NOMO-1 treated with dmso at 0.1 percent for 144 hours (cell line): ENCODE measurements around the gene PARD3B.

ENCODE experiments used
- DNase-seq: peaks from one replicate; lab custom pipeline; 2025; ENCODE audit not compliant: unreplicated experiment; lab: John Stamatoyannopoulos, UW

The PARD3B gene

DNA sequence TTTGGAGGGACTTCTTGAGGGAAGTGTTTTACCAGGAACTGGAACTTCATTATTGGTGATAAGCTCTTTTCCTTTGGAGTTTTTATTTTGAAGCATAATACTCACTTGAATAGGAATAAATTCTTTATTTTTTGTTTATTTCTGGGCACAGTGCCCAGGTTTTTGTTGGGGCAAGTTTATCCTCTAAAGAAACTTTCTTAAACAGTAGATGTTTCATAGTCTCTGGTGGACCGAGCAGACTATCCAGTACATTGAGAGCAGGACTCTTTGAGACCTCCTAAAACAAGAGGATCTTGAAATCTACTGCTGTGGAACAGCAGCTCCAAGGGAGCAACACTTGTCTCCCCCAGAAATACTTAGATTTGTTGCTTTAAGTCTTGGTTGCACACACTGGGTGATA lies 109.4 kb downstream of the PARD3B start:
- DNase-seq = no peak

DNA sequence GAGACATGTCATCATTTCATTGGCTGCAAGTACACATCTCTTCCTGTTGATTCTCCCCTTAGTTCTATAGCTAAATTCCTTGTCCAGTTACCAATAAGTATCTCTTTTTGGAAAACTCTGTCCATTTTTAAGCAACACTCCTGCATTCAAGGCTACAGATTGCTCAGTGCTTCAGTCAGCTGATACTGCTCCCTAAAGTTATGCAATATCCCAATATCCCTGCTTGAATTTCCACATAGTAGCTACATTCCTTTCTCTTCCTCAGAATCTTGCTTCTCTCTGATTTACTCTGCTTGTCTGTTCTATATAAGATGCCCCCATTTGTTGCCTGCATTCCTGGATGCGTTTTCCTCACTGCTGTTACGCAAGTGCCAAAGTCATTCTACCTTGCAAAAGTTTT lies 109.8 kb downstream of the PARD3B start:
- no peak for DNase-seq

DNA sequence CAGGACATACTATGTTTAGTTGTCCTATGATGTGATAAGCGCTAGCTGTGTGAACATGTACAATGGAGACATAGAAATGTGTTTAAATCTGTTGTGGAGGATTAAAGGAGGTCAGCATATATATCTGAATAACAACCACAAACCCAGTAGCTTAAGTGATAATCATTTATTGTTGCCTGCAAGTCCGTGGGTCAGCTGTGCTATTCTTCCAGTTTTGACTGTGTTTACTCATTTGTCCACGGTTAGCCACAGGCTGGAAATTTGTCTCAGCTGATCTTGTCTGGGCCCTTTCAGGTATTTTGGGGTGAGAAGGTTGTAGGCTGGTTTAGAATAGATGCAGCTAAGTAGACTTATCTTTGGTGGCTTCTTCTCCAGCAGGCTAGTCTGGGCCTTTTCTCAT lies 110.4 kb downstream of the PARD3B start:
- DNase-seq = no peak

DNA sequence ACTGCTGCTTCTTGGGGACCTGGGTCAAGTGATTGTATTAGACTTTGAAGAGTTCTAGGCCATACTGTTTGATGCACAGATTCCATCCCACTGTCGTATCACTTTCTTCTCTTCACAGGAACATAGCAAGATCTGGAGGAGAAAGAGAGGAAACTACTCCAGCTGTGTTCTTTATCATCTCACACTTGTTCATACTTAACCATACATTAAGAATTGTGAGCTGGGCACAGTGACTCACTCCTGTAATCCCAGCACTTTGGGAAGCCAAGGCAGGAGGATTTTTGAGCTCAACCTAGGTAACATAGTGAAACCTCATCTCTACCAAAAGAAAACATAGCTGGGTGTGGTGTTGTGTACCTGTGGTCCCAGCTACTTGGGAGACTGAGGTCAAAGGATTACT lies 111.7 kb downstream of the PARD3B start:
- no peak for DNase-seq

GRCh38 chr2:204662956-204663355 lies 117.7 kb downstream of the PARD3B start:
- no peak for DNase-seq

DNA sequence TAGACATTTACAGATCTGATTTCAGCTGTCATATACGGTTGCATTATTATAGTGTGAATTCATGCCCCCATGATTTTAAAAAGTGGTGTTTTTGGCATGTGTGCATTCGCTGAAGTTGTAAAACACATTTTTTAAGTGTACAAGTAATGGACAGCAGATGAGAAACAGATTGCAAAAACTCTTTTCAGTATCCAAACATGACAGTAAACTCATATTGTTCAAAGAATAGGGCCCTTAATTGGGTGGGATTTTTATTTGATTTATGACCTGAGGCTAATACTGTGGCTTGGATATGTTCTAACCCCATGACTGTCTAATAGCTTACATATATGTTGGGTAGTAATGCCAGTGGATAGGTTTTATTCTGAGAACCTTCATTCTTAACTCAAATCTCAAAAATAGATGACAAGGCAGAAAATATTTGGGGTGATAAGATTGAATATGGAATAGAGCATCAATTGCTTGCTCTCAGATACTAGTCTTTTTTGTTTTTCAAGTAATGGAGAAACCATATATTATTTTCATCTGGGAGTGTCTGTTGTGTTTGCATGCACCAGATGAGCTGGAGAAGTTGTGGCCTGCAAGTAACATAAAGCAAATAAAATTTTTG lies 118.6 kb downstream of the PARD3B start:
- DNase-seq = no peak

DNA sequence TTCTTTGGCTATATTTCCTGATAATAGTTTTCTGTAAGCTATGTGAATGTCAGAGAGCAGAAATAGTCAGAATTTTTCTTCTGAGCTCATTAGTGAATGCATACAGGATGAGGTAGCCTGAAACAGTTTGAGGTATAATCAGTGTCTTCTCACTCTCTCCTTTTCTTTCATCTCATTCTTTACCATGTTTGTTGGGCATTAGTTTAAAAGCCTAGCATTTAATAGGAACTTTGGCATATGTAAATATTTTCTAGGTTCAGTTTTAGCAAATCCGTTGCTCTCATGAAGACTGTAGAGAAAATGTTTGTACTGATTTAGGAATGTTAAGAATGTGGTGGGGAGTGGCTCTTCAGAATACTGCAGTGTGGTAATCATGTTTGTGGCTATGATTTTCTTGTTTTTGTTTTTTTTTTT lies 119.4 kb downstream of the PARD3B start:
- no peak for DNase-seq

DNA sequence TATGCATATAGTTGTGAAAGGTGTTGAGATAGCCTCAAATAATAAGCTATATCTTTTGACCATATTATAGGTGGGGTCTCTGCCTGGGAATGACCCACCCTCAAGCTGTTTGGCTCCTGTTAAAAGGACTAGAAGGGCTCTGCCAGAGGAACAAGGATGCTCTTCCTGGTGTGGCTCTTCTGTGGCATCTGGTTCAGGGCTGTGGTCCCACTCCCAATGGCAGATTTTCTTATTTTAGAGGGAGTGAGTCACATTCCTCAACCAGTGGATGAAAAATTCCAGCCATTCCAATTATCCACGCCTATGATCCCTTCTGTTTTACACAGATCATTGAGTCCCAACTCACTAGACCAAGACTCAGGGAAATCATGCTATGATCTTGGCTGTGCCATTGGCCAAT lies 119.9 kb downstream of the PARD3B start:
- DNase-seq = no peak

DNA sequence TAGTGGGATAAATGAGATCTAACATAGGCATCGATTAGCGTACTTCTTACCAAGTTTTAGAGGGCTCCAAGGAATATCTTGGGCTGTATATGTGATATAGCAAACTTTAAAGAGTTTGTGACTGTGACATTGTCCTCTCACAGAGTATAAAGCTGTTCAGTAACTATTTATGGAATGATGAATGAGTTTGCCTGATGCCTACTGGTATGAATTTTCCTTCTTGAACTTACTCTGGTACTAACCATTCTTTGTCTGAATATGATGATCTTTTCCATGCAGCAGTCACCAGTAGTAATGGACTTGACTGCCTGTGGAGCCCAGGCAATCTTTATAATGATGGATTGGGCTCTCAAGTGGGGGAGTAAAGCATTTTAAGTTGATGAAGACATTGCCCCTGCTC lies 120.5 kb downstream of the PARD3B start:
- no peak for DNase-seq

- no peak for DNase-seq
Measured at GRCh38 chr2:204667990-204668389, 122.7 kb downstream of the PARD3B start.

- DNase-seq = no peak
Measured at GRCh38 chr2:204669382-204669781, 124.1 kb downstream of the PARD3B start.

DNA sequence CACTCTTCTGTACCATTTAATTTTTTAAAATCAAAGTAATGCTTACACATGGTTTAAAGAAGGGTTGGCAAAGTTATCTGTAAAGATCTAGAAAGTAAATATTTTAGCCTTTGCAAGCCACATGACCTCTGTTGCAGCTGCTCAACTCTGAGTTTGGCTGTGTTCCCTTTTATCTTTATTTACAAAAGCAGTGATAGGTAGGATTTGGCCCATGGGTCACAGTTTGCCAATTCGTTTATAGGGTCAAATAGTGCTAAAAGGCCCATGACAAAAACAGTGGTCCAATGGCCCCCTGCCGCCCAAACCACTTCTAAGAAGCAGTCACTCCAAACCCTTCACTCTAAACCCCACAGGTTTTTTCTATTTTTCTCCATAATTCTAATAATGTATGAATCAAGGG lies 124.8 kb downstream of the PARD3B start:
- DNase-seq = no peak

DNA sequence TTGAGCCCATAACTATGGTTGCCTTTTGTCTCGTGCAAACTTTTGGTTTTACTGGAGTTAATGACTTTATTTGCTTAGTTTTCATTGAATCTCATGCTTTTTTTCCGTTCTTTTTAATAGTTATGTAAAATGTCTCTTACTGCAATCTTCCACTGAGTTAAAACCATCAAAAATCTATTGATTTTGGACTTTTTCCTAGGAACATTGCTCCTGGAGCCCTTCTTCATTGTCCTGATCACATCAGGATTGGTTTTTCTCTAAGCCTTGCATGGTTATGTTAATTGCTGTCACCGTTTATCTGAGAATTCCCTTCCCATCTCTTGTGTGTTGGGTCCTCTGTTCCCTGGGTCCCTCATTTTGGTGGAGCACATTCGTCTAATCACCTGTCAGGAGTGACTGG lies 125.5 kb downstream of the PARD3B start:
- DNase-seq = no peak

- no peak for DNase-seq
Measured at GRCh38 chr2:204672772-204673171, 127.5 kb downstream of the PARD3B start.

DNA sequence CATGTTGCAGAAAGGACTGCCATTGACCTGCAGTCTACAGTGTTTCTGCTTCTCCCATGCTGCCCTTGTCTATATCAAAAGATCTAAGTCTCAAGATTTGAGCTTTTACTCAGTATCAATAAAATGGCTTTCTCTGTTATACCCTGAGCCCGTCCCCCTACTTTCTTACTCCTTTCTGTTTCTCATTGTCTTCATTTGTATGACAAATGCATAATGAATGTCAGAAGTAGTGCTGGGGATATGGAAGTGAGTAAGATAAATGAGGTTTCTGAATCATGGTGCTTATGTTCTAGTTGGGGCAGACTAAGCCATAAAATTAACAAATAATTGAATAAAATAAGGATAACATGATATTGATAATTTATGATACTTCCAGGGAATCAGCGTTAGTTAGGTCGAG lies 128.6 kb downstream of the PARD3B start:
- DNase-seq = no peak

- DNase-seq = no peak
Measured at GRCh38 chr2:204678031-204678430, 132.8 kb downstream of the PARD3B start.

DNA sequence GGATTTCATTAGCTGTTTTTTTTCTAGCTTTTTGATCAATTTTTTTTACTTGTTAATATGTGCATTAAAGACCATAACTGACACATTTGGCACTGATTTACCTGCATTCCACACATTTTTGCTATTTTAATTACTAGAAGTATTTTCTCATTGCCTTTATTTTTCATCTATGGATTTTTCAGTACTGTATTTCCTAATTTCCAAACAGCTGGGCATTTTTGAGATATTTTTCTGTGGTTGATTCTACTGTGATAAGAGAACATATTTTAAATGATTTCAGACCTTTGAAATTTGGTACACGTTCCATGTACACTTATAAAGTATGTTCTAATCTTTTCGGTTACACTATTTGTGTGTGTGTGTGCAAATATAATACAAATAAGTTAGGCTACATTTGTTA lies 135.3 kb downstream of the PARD3B start:
- DNase-seq = no peak

- no peak for DNase-seq
Measured at GRCh38 chr2:204681412-204681811, 136.1 kb downstream of the PARD3B start.

GRCh38 chr2:204683384-204683783 lies 138.1 kb downstream of the PARD3B start:
- DNase-seq = no peak

DNA sequence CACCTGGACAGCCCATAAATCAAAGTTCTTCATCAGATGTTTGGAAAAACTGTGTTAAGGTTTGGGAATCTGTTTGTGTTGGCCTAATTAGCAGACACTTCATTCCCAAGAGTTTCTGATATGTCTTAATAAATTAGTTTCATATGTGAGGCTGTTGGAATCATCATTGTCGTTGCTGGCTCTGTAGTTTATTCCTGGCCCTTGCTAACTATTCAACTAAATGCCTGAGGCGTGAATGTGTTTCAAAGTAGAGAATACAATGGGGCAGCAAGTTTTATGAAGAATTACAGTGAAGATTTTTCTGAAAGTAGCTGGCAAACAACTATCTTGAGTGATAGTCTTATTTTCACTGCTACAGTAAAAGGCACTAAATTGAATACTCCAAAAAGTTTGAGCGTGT lies 141.1 kb downstream of the PARD3B start:
- no peak for DNase-seq

DNA sequence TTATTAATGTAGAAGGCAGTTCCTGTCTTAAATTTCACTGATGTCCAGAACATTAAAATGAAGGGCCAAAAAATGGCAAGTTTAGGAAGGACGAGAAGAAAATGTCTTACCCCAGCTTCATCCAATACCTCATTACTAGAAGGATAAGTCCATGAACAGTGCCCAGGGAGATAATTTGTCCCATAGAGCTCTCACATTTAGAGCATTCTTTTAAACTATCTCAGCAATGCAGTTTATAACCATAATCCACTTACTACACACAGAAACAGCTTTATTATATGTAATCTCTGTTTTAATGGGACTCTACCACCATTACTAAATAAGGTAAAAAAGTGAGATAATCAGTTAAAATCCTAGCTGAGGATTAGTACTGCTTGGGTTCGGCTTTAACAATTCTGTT lies 142.5 kb downstream of the PARD3B start:
- no peak for DNase-seq

DNA sequence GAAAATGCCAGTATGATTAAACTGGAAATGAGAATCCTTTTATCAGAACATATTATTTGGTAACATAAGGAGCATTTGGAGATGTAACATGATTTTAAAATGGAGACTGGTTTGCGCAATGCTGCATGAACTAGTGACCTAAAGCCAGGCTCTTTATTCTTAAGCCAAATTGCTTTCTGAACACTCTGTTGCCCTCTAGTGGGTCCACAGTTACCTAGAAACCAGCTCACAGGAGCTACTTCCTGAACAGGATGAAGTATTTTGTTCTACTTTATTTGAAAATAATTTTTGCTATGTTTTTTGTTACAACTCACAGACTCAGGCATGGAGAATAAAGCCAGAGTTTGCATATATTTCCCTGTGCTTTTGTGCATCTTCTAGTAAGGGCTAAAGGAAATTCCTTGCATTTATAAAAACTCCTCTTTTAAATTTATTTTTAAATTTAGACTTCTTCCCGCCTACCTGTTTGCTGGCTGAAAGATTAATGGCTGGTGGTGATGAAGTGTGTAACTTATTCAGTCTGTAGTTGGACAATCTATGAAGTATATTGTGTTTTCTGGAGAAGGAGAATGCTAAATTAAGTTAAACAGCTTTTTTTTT lies 146.7 kb downstream of the PARD3B start:
- peak; percentile 1 for DNase-seq

DNA sequence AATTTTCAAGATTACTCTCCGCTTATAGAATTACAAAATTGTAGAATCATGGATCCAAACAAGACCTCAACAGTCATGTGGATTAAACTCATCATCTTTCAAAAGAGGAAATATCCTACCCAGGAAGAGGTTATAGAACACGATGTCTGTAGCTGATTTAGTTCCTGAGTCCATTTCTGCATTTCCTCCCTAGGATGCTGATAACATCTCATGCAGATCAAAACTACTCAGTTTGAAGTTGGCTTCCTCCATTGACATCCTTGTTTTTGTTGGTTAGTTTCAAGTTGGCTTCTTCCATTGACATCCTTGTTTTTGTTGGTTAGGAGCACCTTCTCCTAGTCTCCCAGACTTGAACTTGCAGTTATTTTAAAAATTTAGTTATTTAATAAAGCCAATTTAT lies 147.5 kb downstream of the PARD3B start:
- no peak for DNase-seq
